ENCODE measurements around the gene TEKT3.

- TF ChIP-seq, protein P1, sequence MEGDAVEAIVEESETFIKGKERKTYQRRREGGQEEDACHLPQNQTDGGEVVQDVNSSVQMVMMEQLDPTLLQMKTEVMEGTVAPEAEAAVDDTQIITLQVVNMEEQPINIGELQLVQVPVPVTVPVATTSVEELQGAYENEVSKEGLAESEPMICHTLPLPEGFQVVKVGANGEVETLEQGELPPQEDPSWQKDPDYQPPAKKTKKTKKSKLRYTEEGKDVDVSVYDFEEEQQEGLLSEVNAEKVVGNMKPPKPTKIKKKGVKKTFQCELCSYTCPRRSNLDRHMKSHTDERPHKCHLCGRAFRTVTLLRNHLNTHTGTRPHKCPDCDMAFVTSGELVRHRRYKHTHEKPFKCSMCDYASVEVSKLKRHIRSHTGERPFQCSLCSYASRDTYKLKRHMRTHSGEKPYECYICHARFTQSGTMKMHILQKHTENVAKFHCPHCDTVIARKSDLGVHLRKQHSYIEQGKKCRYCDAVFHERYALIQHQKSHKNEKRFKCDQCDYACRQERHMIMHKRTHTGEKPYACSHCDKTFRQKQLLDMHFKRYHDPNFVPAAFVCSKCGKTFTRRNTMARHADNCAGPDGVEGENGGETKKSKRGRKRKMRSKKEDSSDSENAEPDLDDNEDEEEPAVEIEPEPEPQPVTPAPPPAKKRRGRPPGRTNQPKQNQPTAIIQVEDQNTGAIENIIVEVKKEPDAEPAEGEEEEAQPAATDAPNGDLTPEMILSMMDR (IDR thresholded peaks at IDR 0.05): no peak
- TF ChIP-seq POLR2A (IDR thresholded peaks at IDR 0.05) (no peak), POLR2AphosphoS5 (IDR thresholded peaks at IDR 0.05) (no peak)
Measured at GRCh38 chr17:15303851-15304250, 37.5 kb downstream of the TEKT3 start.
